HepG2 (cell line): Measurements from ENCODE around the gene TSPAN31. TPM values are rescaled to one million over a fixed set of nuclear protein-coding genes. Genes with fewer than 3 reads are reported as not detected.

Experiments used
- ETV5 ChIP-seq: IDR thresholded peaks from 2 replicates; pipeline ENCODE4 v1.6.1; 2018; ENCODE audit warnings: missing biosample characterization, missing genetic modification reagents, inconsistent platforms, borderline replicate concordance
- GPN1 ChIP-seq: sonication (generic); formaldehyde crosslinking; IDR thresholded peaks from 2 replicates; pipeline ENCODE4 v1.5.1; 2020; ENCODE audit warnings: missing genetic modification reagents, borderline replicate concordance
- HCFC1 ChIP-seq: fragments of 150-350 bp; IDR thresholded peaks from 2 replicates; pipeline ENCODE4 v1.6.1; 2014; ENCODE audit warnings: low read depth, low read length
- HOXA9 ChIP-seq: sonication (generic); formaldehyde crosslinking; IDR thresholded peaks from 2 replicates; pipeline ENCODE4 v1.8.1; 2022; ENCODE audit warnings: missing genetic modification reagents, mild to moderate bottlenecking, moderate library complexity, borderline replicate concordance
- KAT7 ChIP-seq: IDR thresholded peaks from 2 replicates; pipeline ENCODE4 v1.6.1; 2018; ENCODE audit warnings: borderline replicate concordance, missing compliant biosample characterization
- KDM1A ChIP-seq: IDR thresholded peaks from 2 replicates; pipeline ENCODE4 v1.6.1; 2016; ENCODE audit warnings: missing compliant biosample characterization
- RAD51 ChIP-seq: fragments of 450-650 bp; IDR thresholded peaks from 2 replicates; pipeline ENCODE4 v1.6.1; 2016; ENCODE audit warnings: borderline replicate concordance
- YY1 ChIP-seq: IDR thresholded peaks from 2 replicates; pipeline ENCODE4 v1.6.1; 2011; ENCODE audit warnings: low read length, low read depth, moderate library complexity, mild to moderate bottlenecking; ENCODE audit not compliant: insufficient read depth, insufficient replicate concordance
- ZMYM4 ChIP-seq: sonication (generic); formaldehyde crosslinking; IDR thresholded peaks from 2 replicates; pipeline ENCODE4 v1.8.1; 2023; ENCODE audit warnings: mild to moderate bottlenecking, missing genetic modification reagents
- ZNF235 ChIP-seq: sonication (generic); formaldehyde crosslinking; IDR thresholded peaks from 2 replicates; pipeline ENCODE4 v1.8.1; 2023; ENCODE audit warnings: mild to moderate bottlenecking, missing genetic modification reagents, borderline replicate concordance
- ZNF296 ChIP-seq: sonication (generic); formaldehyde crosslinking; conservative IDR thresholded peaks from 2 replicates; pipeline ENCODE4 v1.5.0; 2020; ENCODE audit warnings: mild to moderate bottlenecking, missing genetic modification reagents
- ZNF432 ChIP-seq: sonication (generic); formaldehyde crosslinking; IDR thresholded peaks from 2 replicates; pipeline ENCODE4 v1.5.0; 2020; ENCODE audit warnings: missing genetic modification reagents, mild to moderate bottlenecking, borderline replicate concordance
- ZNF552 ChIP-seq: sonication (generic); formaldehyde crosslinking; IDR thresholded peaks from 2 replicates; pipeline ENCODE4 v1.9.0; 2022; ENCODE audit warnings: missing genetic modification reagents, mild to moderate bottlenecking, borderline replicate concordance
- ZNF644 ChIP-seq: IDR thresholded peaks from 2 replicates; pipeline ENCODE4 v1.6.1; 2016; ENCODE audit warnings: low read depth
- ZNF724P ChIP-seq: sonication (generic); formaldehyde crosslinking; IDR thresholded peaks from 2 replicates; pipeline ENCODE4 v1.8.0; 2022; ENCODE audit warnings: missing genetic modification reagents, borderline replicate concordance
- ZNF775 ChIP-seq: sonication (generic); formaldehyde crosslinking; IDR thresholded peaks from 2 replicates; pipeline ENCODE4 v1.4.0; 2020; ENCODE audit warnings: missing genetic modification reagents, mild to moderate bottlenecking, moderate library complexity, borderline replicate concordance
- polyA plus RNA-seq, 8 experiments: library from polyadenylated mRNA; depleted of rRNA in 3 of 8; stranded (reverse) in 7 of 8; unstranded in 1 of 8; fragments of >200 nt; fragmentation: Illumina TruSeq in 4 of 8; extraction: Trizol in 4 of 8; gene quantifications; 2 replicates each; pipeline versions ENCODE4 v1.2.1 to v1.2.3, GENCODE V29; 2011 to 2016; ENCODE audit warnings: low read depth in 4 of 8, missing spikeins in 1 of 8, mixed read lengths in 1 of 8; ENCODE audit not compliant: insufficient read depth in 1 of 8
- total RNA-seq, 5 experiments: library from RNA; depleted of rRNA; stranded (reverse); fragments of >200 nt; fragmentation: Illumina TruSeq; extraction: Trizol; gene quantifications; 2 replicates each; pipeline ENCODE4 v1.2.3, GENCODE V29; 2016; ENCODE audit warnings: low read depth in 1 of 5
- TF ChIP-seq, protein P1 (sequence below): sonication (generic); formaldehyde crosslinking; conservative IDR thresholded peaks from 2 replicates; pipeline ENCODE4 v1.8.0; 2022; ENCODE audit warnings: low read depth, missing genetic modification reagents
- TF ChIP-seq, protein P2 (sequence below): sonication (generic); formaldehyde crosslinking; IDR thresholded peaks from 2 replicates; pipeline ENCODE4 v1.5.0; 2020; ENCODE audit warnings: mild to moderate bottlenecking, missing genetic modification reagents, borderline replicate concordance
- TF ChIP-seq, protein P3 (sequence below): sonication (generic); formaldehyde crosslinking; IDR thresholded peaks from 2 replicates; pipeline ENCODE4 v1.5.1; 2020; ENCODE audit warnings: missing genetic modification reagents, mild to moderate bottlenecking, borderline replicate concordance
- TF ChIP-seq, protein P4 (sequence below): sonication (generic); formaldehyde crosslinking; IDR thresholded peaks from 2 replicates; pipeline ENCODE4; 2020; ENCODE audit warnings: missing genetic modification reagents, mild to moderate bottlenecking, borderline replicate concordance

The TSPAN31 gene
- total and polyA plus RNA-seq, 2 of the 13 experiments (the other 11 are each of a cell fraction or from before 2014, with no cell fraction given) = 10.4 to 24.6 TPM

DNA sequence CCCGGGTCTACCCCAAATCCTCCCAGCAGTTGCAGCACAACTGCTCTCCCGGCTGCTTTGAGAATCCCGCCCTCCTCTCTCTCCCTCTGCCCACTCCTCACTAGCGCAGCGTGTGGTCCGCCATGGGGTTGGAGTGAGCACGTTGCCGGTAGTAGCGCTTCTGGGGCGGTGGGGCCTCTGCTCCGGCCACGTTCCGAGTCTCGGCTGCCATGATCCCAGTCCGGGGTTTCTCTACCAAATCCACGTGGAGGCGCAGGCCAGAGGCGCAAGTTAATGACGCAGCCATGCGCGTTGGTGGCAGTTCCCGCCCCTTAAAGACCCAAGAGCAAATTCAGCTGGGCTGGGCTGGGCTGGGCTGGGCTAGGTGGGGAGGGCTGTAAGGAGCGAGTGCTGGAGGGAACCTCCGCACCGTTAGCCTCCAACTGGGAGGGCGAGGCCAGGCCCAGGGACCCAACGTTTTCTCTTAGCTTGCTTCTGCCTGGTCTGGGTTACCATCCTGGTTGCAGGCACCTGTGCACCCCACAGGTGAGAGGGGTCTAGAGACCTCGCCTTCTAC, 27.1 kb downstream of the TSPAN31 start, which contains the start of gene METTL1 (continued):
- TF ChIP-seq, protein P1, sequence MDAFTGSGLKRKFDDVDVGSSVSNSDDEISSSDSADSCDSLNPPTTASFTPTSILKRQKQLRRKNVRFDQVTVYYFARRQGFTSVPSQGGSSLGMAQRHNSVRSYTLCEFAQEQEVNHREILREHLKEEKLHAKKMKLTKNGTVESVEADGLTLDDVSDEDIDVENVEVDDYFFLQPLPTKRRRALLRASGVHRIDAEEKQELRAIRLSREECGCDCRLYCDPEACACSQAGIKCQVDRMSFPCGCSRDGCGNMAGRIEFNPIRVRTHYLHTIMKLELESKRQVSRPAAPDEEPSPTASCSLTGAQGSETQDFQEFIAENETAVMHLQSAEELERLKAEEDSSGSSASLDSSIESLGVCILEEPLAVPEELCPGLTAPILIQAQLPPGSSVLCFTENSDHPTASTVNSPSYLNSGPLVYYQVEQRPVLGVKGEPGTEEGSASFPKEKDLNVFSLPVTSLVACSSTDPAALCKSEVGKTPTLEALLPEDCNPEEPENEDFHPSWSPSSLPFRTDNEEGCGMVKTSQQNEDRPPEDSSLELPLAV (CRISPR knock-in tag) = no peak
- TF ChIP-seq RAD51 (no peak), ZNF296 (CRISPR knock-in tag) (no peak; the same call in 1 of the 2 replicates), KAT7 (no peak), HOXA9 (CRISPR knock-in tag) (no peak; the same call in 1 of the 2 replicates), GPN1 (no peak), ETV5 (CRISPR knock-in tag) (peak; percentile 24; the same call in 1 of the 2 replicates), ZNF724P (CRISPR knock-in tag) (peak; percentile 94), HCFC1 (peak; percentile 53; the same call in 1 of the 2 replicates), ZNF432 (CRISPR knock-in tag) (no peak), ZNF235 (peak; percentile 90), ZMYM4 (peak; percentile 95), YY1 (peak; percentile 93), ZNF552 (peak; percentile 49), KDM1A (CRISPR knock-in tag) (no peak), ZNF775 (peak; percentile 65; the same call in 1 of the 2 replicates), ZNF644 (CRISPR knock-in tag) (0 out of 2 replicates have a peak, but pooled peaks have one; percentile 33)
- TF ChIP-seq, protein P2, sequence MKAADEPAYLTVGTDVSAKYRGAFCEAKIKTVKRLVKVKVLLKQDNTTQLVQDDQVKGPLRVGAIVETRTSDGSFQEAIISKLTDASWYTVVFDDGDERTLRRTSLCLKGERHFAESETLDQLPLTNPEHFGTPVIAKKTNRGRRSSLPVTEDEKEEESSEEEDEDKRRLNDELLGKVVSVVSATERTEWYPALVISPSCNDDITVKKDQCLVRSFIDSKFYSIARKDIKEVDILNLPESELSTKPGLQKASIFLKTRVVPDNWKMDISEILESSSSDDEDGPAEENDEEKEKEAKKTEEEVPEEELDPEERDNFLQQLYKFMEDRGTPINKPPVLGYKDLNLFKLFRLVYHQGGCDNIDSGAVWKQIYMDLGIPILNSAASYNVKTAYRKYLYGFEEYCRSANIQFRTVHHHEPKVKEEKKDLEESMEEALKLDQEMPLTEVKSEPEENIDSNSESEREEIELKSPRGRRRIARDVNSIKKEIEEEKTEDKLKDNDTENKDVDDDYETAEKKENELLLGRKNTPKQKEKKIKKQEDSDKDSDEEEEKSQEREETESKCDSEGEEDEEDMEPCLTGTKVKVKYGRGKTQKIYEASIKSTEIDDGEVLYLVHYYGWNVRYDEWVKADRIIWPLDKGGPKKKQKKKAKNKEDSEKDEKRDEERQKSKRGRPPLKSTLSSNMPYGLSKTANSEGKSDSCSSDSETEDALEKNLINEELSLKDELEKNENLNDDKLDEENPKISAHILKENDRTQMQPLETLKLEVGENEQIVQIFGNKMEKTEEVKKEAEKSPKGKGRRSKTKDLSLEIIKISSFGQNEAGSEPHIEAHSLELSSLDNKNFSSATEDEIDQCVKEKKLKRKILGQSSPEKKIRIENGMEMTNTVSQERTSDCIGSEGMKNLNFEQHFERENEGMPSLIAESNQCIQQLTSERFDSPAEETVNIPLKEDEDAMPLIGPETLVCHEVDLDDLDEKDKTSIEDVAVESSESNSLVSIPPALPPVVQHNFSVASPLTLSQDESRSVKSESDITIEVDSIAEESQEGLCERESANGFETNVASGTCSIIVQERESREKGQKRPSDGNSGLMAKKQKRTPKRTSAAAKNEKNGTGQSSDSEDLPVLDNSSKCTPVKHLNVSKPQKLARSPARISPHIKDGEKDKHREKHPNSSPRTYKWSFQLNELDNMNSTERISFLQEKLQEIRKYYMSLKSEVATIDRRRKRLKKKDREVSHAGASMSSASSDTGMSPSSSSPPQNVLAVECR = peak; percentile 100
- TF ChIP-seq, protein P3, sequence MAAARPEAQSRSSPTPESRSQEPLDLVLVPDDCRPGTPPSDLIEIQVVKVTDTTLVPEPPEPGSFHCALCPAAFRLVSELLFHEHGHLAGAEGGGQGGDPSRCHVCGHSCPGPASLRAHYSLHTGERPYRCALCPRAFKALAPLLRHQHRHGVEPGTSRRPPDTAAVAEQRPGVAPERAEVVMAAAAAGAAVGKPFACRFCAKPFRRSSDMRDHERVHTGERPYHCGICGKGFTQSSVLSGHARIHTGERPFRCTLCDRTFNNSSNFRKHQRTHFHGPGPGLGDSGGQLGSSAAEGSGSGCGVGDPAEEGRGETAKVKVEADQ (CRISPR knock-in tag) = peak; percentile 85; the same call in 1 of the 2 replicates
- TF ChIP-seq, protein P4, sequence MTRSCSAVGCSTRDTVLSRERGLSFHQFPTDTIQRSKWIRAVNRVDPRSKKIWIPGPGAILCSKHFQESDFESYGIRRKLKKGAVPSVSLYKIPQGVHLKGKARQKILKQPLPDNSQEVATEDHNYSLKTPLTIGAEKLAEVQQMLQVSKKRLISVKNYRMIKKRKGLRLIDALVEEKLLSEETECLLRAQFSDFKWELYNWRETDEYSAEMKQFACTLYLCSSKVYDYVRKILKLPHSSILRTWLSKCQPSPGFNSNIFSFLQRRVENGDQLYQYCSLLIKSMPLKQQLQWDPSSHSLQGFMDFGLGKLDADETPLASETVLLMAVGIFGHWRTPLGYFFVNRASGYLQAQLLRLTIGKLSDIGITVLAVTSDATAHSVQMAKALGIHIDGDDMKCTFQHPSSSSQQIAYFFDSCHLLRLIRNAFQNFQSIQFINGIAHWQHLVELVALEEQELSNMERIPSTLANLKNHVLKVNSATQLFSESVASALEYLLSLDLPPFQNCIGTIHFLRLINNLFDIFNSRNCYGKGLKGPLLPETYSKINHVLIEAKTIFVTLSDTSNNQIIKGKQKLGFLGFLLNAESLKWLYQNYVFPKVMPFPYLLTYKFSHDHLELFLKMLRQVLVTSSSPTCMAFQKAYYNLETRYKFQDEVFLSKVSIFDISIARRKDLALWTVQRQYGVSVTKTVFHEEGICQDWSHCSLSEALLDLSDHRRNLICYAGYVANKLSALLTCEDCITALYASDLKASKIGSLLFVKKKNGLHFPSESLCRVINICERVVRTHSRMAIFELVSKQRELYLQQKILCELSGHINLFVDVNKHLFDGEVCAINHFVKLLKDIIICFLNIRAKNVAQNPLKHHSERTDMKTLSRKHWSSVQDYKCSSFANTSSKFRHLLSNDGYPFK (CRISPR knock-in tag) = peak; percentile 88; the same call in 1 of the 2 replicates
